Loucy (cell line): ENCODE results near the gene PRMT2.

Source experiments
- CTCF ChIP-seq: fragments of 200-600 bp; sonication (generic); conservative IDR thresholded peaks from 2 replicates; pipeline ENCODE4 v1.5.1; 2014; ENCODE audit warnings: mild to moderate bottlenecking, antibody characterized with exemption, low read length
- EZH2phosphoT487 ChIP-seq: fragments of 200-600 bp; IDR thresholded peaks from 2 replicates; pipeline ENCODE4 v1.6.1; 2018; ENCODE audit warnings: antibody characterized with exemption, mild to moderate bottlenecking, moderate library complexity, borderline replicate concordance

GRCh38 chr21:46606427-46606813 lies 29.1 kb upstream of the PRMT2 start:
- no peak for TF ChIP-seq EZH2phosphoT487
- no peak for TF ChIP-seq CTCF
